HepG2 (cell line): ENCODE measurements around the gene DAAM1. TPM values are rescaled to one million over a fixed set of nuclear protein-coding genes. Genes with fewer than 3 reads are reported as not detected.

Experiments used
- AGO1 ChIP-seq: fragments of 200-400 bp; formaldehyde crosslinking; IDR thresholded peaks from 2 replicates; pipeline ENCODE4 v1.6.1; 2017; ENCODE audit warnings: mild to moderate bottlenecking, low read depth, low read length, moderate library complexity; ENCODE audit not compliant: poor library complexity, severe bottlenecking
- FOXJ3 ChIP-seq: sonication (generic); formaldehyde crosslinking; IDR thresholded peaks from 2 replicates; pipeline ENCODE4 v1.4.0; 2020; ENCODE audit warnings: missing genetic modification reagents, mild to moderate bottlenecking, borderline replicate concordance
- ZNF629 ChIP-seq: sonication (generic); formaldehyde crosslinking; conservative IDR thresholded peaks from 2 replicates; pipeline ENCODE4 v1.5.0; 2020; ENCODE audit warnings: missing genetic modification reagents
- ZNF841 ChIP-seq: sonication (generic); formaldehyde crosslinking; IDR thresholded peaks from 2 replicates; pipeline ENCODE4 v1.8.1; 2023; ENCODE audit warnings: missing genetic modification reagents, borderline replicate concordance
- polyA plus RNA-seq, 8 experiments: library from polyadenylated mRNA; depleted of rRNA in 3 of 8; stranded (reverse) in 7 of 8; unstranded in 1 of 8; fragments of >200 nt; fragmentation: Illumina TruSeq in 4 of 8; extraction: Trizol in 4 of 8; gene quantifications; 2 replicates each; pipeline versions ENCODE4 v1.2.1 to v1.2.3, GENCODE V29; 2011 to 2016; ENCODE audit warnings: low read depth in 4 of 8, missing spikeins in 1 of 8, mixed read lengths in 1 of 8; ENCODE audit not compliant: insufficient read depth in 1 of 8
- total RNA-seq, 5 experiments: library from RNA; depleted of rRNA; stranded (reverse); fragments of >200 nt; fragmentation: Illumina TruSeq; extraction: Trizol; gene quantifications; 2 replicates each; pipeline ENCODE4 v1.2.3, GENCODE V29; 2016; ENCODE audit warnings: low read depth in 1 of 5
- TF ChIP-seq, protein P1 (sequence below): sonication (generic); formaldehyde crosslinking; IDR thresholded peaks from 2 replicates; pipeline ENCODE4 v1.5.0; 2020; ENCODE audit warnings: mild to moderate bottlenecking, missing genetic modification reagents
- TF ChIP-seq, protein P2 (sequence below): sonication (generic); formaldehyde crosslinking; IDR thresholded peaks from 2 replicates; pipeline ENCODE4 v1.4.0; 2020; ENCODE audit warnings: mild to moderate bottlenecking, missing genetic modification reagents, borderline replicate concordance

DAAM1 gene
- total and polyA plus RNA-seq, 2 of the 13 experiments (the other 11 are each of a cell fraction or from before 2014, with no cell fraction given): 10.9 to 24.5 TPM

GRCh38 chr14:59363531-59364226 is 175.2 kb downstream of the DAAM1 start (continued):
- TF ChIP-seq, protein P1, sequence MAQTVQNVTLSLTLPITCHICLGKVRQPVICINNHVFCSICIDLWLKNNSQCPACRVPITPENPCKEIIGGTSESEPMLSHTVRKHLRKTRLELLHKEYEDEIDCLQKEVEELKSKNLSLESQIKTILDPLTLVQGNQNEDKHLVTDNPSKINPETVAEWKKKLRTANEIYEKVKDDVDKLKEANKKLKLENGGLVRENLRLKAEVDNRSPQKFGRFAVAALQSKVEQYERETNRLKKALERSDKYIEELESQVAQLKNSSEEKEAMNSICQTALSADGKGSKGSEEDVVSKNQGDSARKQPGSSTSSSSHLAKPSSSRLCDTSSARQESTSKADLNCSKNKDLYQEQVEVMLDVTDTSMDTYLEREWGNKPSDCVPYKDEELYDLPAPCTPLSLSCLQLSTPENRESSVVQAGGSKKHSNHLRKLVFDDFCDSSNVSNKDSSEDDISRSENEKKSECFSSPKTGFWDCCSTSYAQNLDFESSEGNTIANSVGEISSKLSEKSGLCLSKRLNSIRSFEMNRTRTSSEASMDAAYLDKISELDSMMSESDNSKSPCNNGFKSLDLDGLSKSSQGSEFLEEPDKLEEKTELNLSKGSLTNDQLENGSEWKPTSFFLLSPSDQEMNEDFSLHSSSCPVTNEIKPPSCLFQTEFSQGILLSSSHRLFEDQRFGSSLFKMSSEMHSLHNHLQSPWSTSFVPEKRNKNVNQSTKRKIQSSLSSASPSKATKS (CRISPR knock-in tag): no peak
- TF ChIP-seq, protein P2, sequence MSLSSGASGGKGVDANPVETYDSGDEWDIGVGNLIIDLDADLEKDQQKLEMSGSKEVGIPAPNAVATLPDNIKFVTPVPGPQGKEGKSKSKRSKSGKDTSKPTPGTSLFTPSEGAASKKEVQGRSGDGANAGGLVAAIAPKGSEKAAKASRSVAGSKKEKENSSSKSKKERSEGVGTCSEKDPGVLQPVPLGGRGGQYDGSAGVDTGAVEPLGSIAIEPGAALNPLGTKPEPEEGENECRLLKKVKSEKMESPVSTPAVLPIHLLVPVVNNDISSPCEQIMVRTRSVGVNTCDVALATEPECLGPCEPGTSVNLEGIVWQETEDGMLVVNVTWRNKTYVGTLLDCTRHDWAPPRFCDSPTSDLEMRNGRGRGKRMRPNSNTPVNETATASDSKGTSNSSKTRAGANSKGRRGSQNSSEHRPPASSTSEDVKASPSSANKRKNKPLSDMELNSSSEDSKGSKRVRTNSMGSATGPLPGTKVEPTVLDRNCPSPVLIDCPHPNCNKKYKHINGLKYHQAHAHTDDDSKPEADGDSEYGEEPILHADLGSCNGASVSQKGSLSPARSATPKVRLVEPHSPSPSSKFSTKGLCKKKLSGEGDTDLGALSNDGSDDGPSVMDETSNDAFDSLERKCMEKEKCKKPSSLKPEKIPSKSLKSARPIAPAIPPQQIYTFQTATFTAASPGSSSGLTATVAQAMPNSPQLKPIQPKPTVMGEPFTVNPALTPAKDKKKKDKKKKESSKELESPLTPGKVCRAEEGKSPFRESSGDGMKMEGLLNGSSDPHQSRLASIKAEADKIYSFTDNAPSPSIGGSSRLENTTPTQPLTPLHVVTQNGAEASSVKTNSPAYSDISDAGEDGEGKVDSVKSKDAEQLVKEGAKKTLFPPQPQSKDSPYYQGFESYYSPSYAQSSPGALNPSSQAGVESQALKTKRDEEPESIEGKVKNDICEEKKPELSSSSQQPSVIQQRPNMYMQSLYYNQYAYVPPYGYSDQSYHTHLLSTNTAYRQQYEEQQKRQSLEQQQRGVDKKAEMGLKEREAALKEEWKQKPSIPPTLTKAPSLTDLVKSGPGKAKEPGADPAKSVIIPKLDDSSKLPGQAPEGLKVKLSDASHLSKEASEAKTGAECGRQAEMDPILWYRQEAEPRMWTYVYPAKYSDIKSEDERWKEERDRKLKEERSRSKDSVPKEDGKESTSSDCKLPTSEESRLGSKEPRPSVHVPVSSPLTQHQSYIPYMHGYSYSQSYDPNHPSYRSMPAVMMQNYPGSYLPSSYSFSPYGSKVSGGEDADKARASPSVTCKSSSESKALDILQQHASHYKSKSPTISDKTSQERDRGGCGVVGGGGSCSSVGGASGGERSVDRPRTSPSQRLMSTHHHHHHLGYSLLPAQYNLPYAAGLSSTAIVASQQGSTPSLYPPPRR: no peak
- TF ChIP-seq ZNF629 (CRISPR knock-in tag): no peak
- no peak for TF ChIP-seq FOXJ3 (CRISPR knock-in tag)
- no peak for TF ChIP-seq ZNF841 (CRISPR knock-in tag)
- no peak for TF ChIP-seq AGO1
